GM12873 (cell line): ENCODE measurements around the gene RHNO1.

Source experiments
- CTCF ChIP-seq: IDR thresholded peaks from 2 replicates; pipeline ENCODE4 v1.5.1; 2012; ENCODE audit warnings: low read depth, mild to moderate bottlenecking, moderate library complexity, low read length, control low read depth; ENCODE audit not compliant: insufficient read depth; ENCODE audit errors: missing control alignments

The RHNO1 gene

GRCh38 chr12:2835691-2836403 lies 41.2 kb upstream of the RHNO1 start:
- TF ChIP-seq CTCF: no peak

GRCh38 chr12:2836574-2836973 lies 40.4 kb upstream of the RHNO1 start:
- no peak for TF ChIP-seq CTCF

GRCh38 chr12:2841056-2841650 lies 35.9 kb upstream of the RHNO1 start:
- TF ChIP-seq CTCF: no peak

GRCh38 chr12:2842948-2843347 lies 34.1 kb upstream of the RHNO1 start:
- TF ChIP-seq CTCF: no peak

GRCh38 chr12:2844786-2845185 lies 32.2 kb upstream of the RHNO1 start:
- no peak for TF ChIP-seq CTCF

GRCh38 chr12:2845280-2845679 lies 31.7 kb upstream of the RHNO1 start:
- TF ChIP-seq CTCF: no peak

- no peak for TF ChIP-seq CTCF
Observed at GRCh38 chr12:2851931-2852330, 25.1 kb upstream of the RHNO1 start.
